GM19438 (cell line): Measurements from ENCODE around the gene MANSC4.

Experiments
- ATAC-seq: cut with Tn5 transposase; IDR thresholded peaks from one replicate; pipeline ENCODE4 v1.9.1; 2021; ENCODE audit warnings: low read depth; ENCODE audit not compliant: unreplicated experiment

The MANSC4 gene

GRCh38 chr12:27779920-27780611, at the start of gene MANSC4, which contains the start of gene KLHL42:
TSS of gene MANSC4 (minus strand) at chr12:27780236. CDS start at chr12:27771276, 8,960 bp downstream.
TSS of gene KLHL42 (plus strand) at chr12:27780233. CDS start at chr12:27780331, 98 bp downstream.
- ATAC-seq = peak; percentile 80

GRCh38 chr12:27828196-27828595, 48.2 kb upstream of the MANSC4 start:
- no peak for ATAC-seq

GRCh38 chr12:27826076-27826475, 46.0 kb upstream of the MANSC4 start:
- no peak for ATAC-seq

- peak; percentile 67 for ATAC-seq
Measured at GRCh38 chr12:27824126-27824842, 44.2 kb upstream of the MANSC4 start.

- ATAC-seq = no peak
Measured at GRCh38 chr12:27823038-27823437, 43.0 kb upstream of the MANSC4 start.

GRCh38 chr12:27822076-27822712, 42.2 kb upstream of the MANSC4 start:
- peak; percentile 55 for ATAC-seq

GRCh38 chr12:27821259-27821973, 41.4 kb upstream of the MANSC4 start:
- no peak for ATAC-seq

- ATAC-seq = no peak
Measured at GRCh38 chr12:27820564-27820963, 40.5 kb upstream of the MANSC4 start.

- no peak for ATAC-seq
Measured at GRCh38 chr12:27818401-27818918, 38.4 kb upstream of the MANSC4 start.

GRCh38 chr12:27817766-27818165, 37.7 kb upstream of the MANSC4 start:
- ATAC-seq = no peak

- ATAC-seq = no peak
Measured at GRCh38 chr12:27814851-27815591, 35.0 kb upstream of the MANSC4 start.

- no peak for ATAC-seq
Measured at GRCh38 chr12:27814411-27814810, 34.4 kb upstream of the MANSC4 start.

- no peak for ATAC-seq
Measured at GRCh38 chr12:27812502-27812901, 32.5 kb upstream of the MANSC4 start.

- no peak for ATAC-seq
Measured at GRCh38 chr12:27810756-27811155, 30.7 kb upstream of the MANSC4 start.

GRCh38 chr12:27808841-27809240, 28.8 kb upstream of the MANSC4 start:
- ATAC-seq = no peak

- no peak for ATAC-seq
Measured at GRCh38 chr12:27807063-27807703, 27.1 kb upstream of the MANSC4 start.

GRCh38 chr12:27806259-27806658, 26.2 kb upstream of the MANSC4 start:
- ATAC-seq = no peak

- ATAC-seq = no peak
Measured at GRCh38 chr12:27805238-27805637, 25.2 kb upstream of the MANSC4 start.

GRCh38 chr12:27802936-27803335, 22.9 kb upstream of the MANSC4 start:
- no peak for ATAC-seq
